Stimulated activated CD4-positive, alpha-beta T cell treated with anti-CD3 and anti-CD28 coated beads, Interleukin-2, amount 100 ng/mL, for 48 hours (primary cell): Measurements from ENCODE around the gene THAP8.
"Not testable (repeated sequence)": the region's sequence is repeated elsewhere in the genome, so short reads cannot be mapped to it uniquely, and the experiment has no call there.

Experiments used
- DNase-seq, 2 donors: peaks; one replicate each; pipeline ENCODE4 v3.0.0-alpha.2; 2020

The THAP8 gene

DNA sequence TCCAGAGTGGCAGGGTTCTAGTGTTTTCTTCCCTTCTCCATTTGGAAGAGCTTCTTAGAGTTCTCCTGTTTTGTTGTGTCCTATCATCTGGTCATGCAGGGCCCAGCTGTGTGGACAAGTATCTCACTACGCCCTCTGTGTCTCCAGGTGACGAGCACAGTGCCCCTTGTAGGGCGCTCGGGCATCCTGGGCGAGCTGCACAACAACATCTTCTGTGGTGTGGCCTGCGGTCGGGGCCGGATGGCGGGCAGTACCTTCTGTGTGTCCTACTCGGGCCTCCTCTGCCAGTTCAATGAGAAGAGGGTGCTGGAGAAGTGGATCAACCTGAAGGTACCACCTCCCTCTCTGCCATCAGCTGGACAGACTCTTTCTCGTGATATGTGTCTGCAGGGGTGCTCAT, 13.6 kb upstream of the THAP8 start:
- no peak for DNase-seq

DNA sequence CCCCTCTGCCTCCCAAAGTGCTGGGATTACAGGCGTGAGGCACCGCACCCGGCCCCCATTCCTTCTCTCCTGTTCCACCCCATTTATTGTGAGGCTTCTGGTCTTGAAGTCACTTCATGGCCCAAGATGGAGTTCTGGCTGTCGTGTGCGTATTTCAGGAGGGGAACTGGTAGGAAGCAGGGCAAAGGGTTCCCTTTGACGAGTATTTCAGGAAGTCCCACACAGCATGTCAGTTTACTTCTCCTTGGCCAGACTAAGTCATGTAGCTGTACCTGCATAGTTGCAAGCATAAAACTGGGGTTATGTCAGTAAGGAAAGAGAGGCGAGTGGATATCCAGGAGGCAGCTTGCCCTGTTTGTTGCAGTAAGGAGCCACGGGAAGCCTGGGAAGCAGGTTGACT, 10.7 kb upstream of the THAP8 start:
- no peak for DNase-seq

DNA sequence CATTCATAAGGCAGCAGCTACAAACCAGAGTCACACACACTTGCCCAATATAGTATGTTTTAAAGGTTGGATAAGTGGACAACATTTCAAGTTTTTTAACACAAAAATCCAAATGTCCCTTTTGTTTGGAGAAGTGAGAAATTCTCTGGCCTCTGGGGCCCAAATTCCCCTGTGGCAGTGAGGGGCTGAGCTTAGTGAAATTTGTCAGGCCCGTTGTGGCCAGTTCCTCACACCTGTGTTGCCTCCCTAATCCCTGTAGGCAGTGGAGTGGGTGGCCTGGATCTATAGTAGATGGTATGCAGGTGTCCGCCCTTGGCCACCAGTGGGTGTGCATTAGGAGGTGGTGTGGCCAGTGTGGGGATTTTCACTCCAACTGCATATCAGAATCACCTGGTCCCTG, 7.3 kb upstream of the THAP8 start:
- DNase-seq, result no peak

DNA sequence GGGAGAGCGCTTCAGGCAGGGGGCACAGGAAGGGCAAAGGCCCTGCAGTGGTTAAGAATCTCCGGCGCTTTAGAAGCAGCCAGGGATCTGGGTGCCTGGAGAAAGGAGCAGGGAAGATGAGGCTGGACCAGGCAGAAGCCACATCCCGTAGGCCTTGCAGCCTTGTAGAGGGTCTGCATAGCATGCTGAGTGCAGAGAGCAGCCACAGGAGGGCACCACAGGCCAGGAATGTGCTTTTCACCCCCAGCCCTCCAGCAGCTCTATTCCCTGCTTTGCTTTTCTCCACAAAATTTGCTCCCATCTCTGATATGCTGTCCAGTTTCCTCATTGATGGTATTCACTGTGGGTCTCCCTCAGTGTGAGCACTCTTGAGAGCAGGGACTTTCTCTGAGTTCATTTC, 6.3 kb upstream of the THAP8 start:
- no peak for DNase-seq

GRCh38 chr19:36059180-36059910, 5.3 kb upstream of the THAP8 start:
- DNase-seq, result no peak

GRCh38 chr19:36058481-36059179, 4.5 kb upstream of the THAP8 start:
- no peak for DNase-seq

GRCh38 chr19:36054733-36055686, 925 bp upstream of the THAP8 start, which contains the start of gene WDR62:
WDR62 (plus strand) TSS chr19:36054897; CDS start chr19:36054972, 75 bp downstream.
- peak; percentile 91 to 93 for DNase-seq

- no peak for DNase-seq
Measured at GRCh38 chr19:36051637-36052036, 2.4 kb downstream of the THAP8 start.

GRCh38 chr19:36051236-36051635, 2.8 kb downstream of the THAP8 start:
- DNase-seq, result no peak

GRCh38 chr19:36049080-36049698, 4.9 kb downstream of the THAP8 start:
- no peak for DNase-seq

DNA sequence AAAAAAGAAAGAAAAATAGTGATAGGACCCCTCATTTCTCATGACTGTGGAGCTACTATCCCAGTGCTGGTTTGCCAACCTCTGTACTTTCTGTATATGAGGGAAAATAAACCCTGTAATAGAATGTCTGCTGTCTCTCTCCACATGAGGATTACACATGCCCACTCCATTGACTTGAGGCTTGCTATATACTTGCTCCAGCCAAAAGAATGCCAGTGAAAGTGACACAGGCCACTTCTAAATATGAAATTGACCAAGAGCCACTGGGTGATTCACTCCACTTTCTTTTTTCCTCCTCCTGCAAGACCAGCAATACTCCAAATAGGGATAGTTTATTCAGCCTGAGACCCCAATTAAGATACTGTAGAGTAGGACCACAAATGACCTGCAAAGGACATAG, 6.2 kb downstream of the THAP8 start:
- DNase-seq, result no peak

- DNase-seq, result no peak
Measured at GRCh38 chr19:36046443-36047050, 7.5 kb downstream of the THAP8 start.

- DNase-seq, result no peak
Measured at GRCh38 chr19:36043952-36044351, 10.1 kb downstream of the THAP8 start.

GRCh38 chr19:36041831-36042230, 12.3 kb downstream of the THAP8 start:
- no peak for DNase-seq

- DNase-seq, result not testable (repeated sequence)
Measured at GRCh38 chr19:36041092-36041491, 13.0 kb downstream of the THAP8 start.

DNA sequence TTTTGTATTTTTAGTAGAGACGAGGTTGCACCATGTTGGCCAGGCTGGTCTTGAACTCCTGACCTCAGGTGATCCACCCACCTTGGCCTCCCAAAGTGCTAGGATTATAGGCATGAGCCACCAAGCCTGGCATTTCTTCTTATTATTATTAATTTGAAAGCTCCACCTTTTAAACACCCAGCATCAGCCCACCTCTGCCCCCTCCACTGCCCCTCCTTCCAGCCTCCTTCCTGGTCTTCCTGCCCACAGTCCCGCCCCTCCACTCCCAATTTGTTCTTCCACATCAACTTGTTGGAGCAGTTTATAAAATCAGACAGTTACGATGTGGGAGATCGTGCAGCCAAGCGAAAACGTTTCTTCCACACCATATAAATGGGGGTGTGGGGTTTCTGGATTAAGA, 13.6 kb downstream of the THAP8 start:
- DNase-seq, result no peak

DNA sequence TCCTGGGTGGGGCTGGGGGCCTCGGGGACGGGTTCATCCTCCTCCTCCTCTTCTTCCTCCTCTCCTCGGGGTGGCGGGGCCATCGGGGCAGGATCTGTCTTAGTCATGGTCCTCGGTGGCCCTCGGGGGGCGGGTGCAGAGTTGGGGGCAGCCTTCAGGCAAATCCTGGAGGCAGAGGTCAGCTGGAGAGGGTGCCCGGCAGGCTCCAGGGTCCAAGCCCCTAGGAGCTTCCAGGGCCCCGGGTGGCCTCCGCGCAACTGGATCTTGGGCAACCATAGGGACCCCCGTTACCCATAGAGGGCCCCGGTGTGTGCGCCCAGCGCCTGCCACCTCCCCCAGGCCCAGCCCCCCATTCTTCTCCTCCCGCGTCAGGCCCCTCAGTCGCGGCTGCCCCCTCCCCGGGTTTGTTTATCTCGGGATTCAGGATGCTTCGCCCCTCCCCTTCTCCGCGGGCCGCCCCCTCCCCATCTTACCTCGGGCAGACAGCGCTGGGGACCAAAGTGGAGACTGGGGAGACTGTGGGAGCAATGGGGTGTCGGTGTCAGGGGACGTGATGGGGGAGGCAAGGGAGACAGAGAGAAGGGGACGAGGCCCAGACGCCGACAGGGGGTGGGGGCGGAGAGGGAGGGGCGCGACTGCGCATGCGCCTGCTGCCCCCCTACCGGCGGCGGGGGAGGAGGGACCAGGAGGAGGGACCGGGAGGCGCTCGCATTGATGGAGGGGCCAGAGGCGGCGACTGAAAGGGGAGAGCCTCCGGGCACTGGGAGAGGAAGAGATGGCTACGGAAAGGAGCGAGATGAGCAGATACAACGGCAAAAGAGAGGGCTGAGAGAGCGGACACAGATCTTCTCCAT, 21.6 kb downstream of the THAP8 start, which contains the start of gene CLIP3:
CLIP3 (minus strand) TSS at position 623 of the 854 bp plus-strand sequence; CDS start at position 107, 516 bp downstream.
- peak in 1 of 2 donors; percentile 42 for DNase-seq

DNA sequence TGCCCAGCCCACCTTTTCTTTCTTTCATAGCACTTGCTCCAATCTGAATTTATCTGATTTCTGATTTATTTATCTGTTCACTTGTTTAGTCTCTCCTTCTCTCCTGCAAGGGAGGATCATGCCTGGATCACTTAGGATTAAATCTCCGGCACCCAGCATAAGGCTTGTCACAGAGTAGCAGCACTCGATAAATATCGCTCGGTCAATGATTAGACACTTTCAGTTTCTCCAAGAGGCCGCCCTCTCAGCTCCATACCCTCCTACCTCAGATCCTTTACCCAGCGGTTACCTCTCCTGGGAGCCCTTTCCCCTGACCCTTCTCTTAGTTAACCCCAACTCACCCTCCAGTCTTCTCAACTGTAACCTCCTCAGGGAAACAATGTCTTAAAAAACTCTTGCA, 22.8 kb downstream of the THAP8 start:
- DNase-seq, result no peak

DNA sequence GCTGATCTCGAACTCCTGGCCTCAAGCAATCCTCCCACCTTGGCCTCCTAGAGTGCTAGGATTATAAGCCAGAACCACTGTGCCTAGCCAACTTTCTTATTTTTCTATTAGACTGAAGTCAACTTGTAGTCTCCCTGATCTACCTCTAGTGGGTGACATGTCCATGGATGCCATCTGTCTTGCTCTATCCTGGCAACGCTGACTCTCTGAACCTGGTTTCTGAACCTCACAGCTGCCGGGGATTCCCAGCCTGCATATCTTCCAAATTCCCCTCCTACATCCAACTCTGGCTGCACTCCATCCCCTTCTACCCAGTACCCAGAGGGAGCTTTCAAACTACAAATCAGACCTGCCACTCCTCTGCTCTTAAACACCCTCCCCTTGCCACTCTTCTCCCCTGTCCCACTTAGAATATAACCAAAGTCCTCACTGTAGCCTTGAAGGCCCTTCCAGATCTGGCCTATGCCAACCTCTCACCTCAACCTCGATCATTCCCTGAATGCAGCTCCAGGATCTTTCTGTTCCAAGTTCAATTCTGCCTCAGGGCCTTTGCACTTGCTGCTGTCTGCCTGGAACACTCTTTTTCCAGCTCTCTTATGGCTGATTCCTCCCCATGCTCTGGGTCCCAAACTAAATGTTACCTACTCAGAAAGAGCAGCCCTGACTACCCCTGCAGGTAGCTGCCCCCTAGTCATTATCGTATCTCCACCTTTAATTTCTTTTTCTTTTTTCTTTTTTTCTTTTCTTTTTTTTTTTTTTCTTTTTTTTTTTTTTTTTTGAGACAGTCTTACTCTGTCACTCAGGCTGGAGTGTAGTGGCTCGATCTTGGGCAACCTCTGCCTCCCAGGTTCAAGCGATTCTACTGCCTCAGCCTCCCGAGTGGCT, 23.6 kb downstream of the THAP8 start:
- DNase-seq, result no peak
